Measurements from ENCODE around the gene ANKRD11.

DNA sequence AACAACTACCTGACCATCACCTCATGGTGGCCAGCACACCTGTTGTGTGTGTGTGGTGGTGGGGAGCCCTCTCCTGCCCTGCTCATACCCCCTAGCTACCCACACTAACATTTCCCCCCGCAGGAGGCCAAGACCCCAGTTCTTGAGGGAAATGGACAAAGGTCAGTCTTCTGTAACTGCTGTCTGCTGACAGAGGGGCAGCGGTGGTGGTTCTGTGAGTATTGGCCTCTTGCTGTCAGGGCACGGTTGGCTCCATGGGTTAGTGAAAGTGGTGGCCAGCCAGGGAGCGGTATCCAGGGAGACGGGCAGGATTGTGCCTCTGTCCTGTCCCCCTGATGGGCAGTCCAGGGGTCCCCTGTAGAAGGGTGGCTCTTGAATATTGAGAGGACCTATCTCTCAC lies 246.7 kb downstream of the ANKRD11 start:
- no peak for TF ChIP-seq SIN3A (IDR thresholded peaks at IDR 0.05; ENCODE audit: borderline replicate concordance, insufficient read depth, low read length)
- TF ChIP-seq, protein P1, sequence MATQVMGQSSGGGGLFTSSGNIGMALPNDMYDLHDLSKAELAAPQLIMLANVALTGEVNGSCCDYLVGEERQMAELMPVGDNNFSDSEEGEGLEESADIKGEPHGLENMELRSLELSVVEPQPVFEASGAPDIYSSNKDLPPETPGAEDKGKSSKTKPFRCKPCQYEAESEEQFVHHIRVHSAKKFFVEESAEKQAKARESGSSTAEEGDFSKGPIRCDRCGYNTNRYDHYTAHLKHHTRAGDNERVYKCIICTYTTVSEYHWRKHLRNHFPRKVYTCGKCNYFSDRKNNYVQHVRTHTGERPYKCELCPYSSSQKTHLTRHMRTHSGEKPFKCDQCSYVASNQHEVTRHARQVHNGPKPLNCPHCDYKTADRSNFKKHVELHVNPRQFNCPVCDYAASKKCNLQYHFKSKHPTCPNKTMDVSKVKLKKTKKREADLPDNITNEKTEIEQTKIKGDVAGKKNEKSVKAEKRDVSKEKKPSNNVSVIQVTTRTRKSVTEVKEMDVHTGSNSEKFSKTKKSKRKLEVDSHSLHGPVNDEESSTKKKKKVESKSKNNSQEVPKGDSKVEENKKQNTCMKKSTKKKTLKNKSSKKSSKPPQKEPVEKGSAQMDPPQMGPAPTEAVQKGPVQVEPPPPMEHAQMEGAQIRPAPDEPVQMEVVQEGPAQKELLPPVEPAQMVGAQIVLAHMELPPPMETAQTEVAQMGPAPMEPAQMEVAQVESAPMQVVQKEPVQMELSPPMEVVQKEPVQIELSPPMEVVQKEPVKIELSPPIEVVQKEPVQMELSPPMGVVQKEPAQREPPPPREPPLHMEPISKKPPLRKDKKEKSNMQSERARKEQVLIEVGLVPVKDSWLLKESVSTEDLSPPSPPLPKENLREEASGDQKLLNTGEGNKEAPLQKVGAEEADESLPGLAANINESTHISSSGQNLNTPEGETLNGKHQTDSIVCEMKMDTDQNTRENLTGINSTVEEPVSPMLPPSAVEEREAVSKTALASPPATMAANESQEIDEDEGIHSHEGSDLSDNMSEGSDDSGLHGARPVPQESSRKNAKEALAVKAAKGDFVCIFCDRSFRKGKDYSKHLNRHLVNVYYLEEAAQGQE (IDR thresholded peaks at IDR 0.05; ENCODE audit: insufficient read depth in 1 of 2, low read depth in 2 of 2, low read length in 2 of 2), result no peak
- no peak for TF ChIP-seq POLR2AphosphoS5 (IDR thresholded peaks at IDR 0.05; ENCODE audit: low read depth, low read length)
